ENCODE results near the gene CAPN8.

GRCh38 chr1:223508796-223509195 lies 156.7 kb downstream of the CAPN8 start:
- TF ChIP-seq POLR2A (IDR thresholded peaks at IDR 0.05) (no peak), CTCF (IDR thresholded peaks at IDR 0.05) (no peak)
